Right atrium auricular region (tissue), 2 donors: ENCODE measurements around the gene HNRNPAB. TPM values are rescaled to one million over a fixed set of nuclear protein-coding genes. Genes with fewer than 3 reads are reported as not detected.

Experiments
- DNase-seq: peaks from one replicate; pipeline ENCODE4 v3.0.0-alpha.2; 2019; ENCODE audit warnings: low spot score
- H3K27ac ChIP-seq, 2 donors: fragments of 200-600 bp; sonication (generic); 1 replicate in 1 of 2; 2 replicates in 1 of 2; pipeline ENCODE4 v1.5.1; 2016 to 2019
- H3K27me3 ChIP-seq, 2 donors: fragments of 200-600 bp; sonication (generic); one replicate each; pipeline versions ENCODE4 v1.5.1 to v1.6.0; 2017 to 2019
- H3K36me3 ChIP-seq: fragments of 200-600 bp; sonication (generic); one replicate; pipeline ENCODE4 v1.5.1; 2016
- H3K4me1 ChIP-seq, 2 donors: fragments of 200-600 bp; sonication (generic); one replicate each; pipeline versions ENCODE4 v1.5.1 to v1.6.0; 2017 to 2019
- H3K4me3 ChIP-seq, 2 donors: fragments of 200-600 bp; sonication (generic); 1 replicate in 1 of 2; 2 replicates in 1 of 2; pipeline ENCODE4 v1.5.1; 2017 to 2019; ENCODE audit warnings: mild to moderate bottlenecking in 1 of 2, moderate library complexity in 1 of 2
- H3K9me3 ChIP-seq, 2 donors: fragments of 200-600 bp; sonication (generic); one replicate each; pipeline ENCODE4 v1.5.1; 2019
- total RNA-seq, 2 donors: library from RNA; depleted of rRNA; stranded (reverse); fragments of >200 nt; gene quantifications; one replicate each; pipeline ENCODE4 v1.1.0, GENCODE V29; 2016
- TF ChIP-seq, protein P1 (sequence below), 2 donors: fragments of 200-600 bp; sonication (generic); IDR thresholded peaks; one replicate each; pipeline ENCODE4 v1.5.1; 2019; ENCODE audit warnings: antibody characterized with exemption in 2 of 2

Gene HNRNPAB
- total RNA-seq, 2 donors from 2014 or later: 62.4 to 69.1 TPM

DNA sequence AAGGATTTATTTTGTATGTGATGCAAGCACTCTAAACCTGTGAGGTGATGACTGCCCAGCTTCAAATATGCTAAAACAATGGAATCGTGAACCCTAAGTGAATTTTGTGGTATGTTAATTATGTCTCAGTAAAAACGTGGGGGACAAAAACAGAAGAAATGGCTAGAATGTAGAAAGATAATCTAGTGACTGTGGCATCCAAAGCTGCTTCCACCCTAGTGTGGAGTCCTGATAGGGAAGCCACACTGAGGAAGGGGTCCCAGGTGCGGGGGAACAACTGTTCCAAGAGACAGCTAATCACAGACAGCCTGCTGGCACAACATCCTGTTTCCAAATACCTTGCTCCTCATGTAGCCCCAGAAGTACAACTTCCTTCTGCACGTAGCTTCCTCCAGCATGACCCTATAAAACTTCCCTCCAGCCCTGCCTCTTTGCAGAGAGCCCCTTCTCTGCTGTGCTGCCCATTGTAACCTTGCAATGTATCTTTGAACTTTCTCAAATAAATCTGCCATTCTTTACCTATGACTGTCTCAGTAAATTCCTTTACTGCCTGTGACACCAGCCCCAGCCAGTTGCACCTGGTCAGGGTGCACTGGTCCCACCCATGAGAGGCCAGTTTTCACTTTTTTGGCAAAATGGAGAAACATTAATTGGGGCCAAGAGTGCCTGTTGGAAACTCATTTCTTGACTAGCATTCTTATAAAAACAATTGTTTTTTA, 22.0 kb upstream of the HNRNPAB start:
- TF ChIP-seq, protein P1, sequence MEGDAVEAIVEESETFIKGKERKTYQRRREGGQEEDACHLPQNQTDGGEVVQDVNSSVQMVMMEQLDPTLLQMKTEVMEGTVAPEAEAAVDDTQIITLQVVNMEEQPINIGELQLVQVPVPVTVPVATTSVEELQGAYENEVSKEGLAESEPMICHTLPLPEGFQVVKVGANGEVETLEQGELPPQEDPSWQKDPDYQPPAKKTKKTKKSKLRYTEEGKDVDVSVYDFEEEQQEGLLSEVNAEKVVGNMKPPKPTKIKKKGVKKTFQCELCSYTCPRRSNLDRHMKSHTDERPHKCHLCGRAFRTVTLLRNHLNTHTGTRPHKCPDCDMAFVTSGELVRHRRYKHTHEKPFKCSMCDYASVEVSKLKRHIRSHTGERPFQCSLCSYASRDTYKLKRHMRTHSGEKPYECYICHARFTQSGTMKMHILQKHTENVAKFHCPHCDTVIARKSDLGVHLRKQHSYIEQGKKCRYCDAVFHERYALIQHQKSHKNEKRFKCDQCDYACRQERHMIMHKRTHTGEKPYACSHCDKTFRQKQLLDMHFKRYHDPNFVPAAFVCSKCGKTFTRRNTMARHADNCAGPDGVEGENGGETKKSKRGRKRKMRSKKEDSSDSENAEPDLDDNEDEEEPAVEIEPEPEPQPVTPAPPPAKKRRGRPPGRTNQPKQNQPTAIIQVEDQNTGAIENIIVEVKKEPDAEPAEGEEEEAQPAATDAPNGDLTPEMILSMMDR (IDR thresholded peaks at IDR 0.05): no peak
- DNase-seq: no peak
- no peak overlapping the region for H3K27ac ChIP-seq
- H3K36me3 ChIP-seq: no peaks in the 10 kb centered on the region
- H3K4me3 ChIP-seq: no peak overlapping the region
- no peaks in the 10 kb centered on the region for H3K9me3 ChIP-seq
- H3K27me3 ChIP-seq: no peaks in the 10 kb centered on the region
- H3K4me1 ChIP-seq: no peaks in the 10 kb centered on the region

DNA sequence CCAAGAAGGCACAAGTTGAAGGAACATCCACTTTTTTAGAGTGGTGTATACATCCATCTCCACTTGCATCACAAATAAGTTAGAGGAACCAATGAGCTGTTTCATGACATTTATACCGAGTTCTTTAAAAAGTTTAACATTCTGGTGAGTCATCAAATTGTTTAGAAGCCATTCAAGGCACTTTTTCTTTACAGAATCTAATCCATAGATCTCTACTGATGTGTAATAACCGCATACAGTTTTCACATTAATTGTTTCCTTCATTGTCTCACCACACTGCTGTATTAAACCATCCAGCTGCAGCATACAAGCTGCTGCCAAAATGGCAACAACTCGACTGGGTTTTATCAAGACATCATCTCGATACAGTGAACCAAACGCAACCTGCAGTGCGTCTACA, 17.9 kb upstream of the HNRNPAB start:
- H3K9me3 ChIP-seq: no peaks in the 10 kb centered on the region
- no peak overlapping the region for H3K4me3 ChIP-seq
- no peak for DNase-seq
- H3K36me3 ChIP-seq: no peaks in the 10 kb centered on the region
- H3K4me1 ChIP-seq: no peaks in the 10 kb centered on the region
- TF ChIP-seq, protein P1 (IDR thresholded peaks at IDR 0.05): no peak
- H3K27ac ChIP-seq: no peak overlapping the region
- no peaks in the 10 kb centered on the region for H3K27me3 ChIP-seq

DNA sequence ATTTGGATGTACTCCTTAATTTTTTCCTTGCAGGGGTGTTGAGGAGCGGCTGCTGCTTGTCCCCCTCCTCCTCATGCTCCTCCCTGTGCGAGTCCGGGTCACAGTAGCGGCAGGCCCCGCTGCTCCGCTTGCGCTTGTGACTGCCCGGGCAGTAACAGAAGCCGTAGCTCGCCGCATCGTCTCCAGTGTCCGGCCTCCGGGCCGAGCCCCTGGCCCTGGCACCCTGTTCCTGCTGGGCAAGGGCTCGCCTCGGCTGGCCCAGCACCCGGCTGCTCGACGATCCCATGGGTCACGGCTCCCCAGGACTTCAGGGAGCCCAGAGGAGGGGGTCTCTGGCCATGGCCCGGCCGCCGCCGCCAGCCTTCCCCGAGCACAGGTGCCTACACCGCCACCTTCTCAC, 17.3 kb upstream of the HNRNPAB start, which contains the start of gene GMCL2:
GMCL2 (minus strand) TSS at position 358 of the 400 bp plus-strand sequence; CDS start at position 286, 72 bp downstream.
- H3K36me3 ChIP-seq: no peaks in the 10 kb centered on the region

DNA sequence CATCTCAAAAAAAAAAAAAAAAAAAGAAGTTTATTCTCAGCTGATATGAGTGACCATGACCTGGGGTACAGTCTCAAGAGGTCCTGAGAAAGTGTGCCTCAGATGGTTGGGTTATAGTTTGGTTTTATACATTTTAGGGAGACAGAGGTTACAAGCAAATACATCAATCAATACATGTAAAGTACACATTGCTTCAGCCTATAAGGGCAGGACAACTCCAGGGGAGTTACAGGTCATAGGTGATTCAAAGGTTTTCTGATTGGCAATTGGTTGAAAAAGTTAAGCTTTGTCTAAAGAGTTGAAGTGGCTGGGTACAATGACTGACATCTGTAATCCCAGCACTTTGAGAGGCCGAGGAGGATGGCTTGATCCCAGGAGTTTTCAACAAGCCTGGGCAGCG, 14.9 kb upstream of the HNRNPAB start:
- Histone ChIP-seq H3K27ac (no peak overlapping the region), H3K27me3 (no peaks in the 10 kb centered on the region), H3K4me1 (no peaks in the 10 kb centered on the region), H3K9me3 (no peaks in the 10 kb centered on the region), H3K4me3 (no peak overlapping the region), H3K36me3 (no peaks in the 10 kb centered on the region)
- DNase-seq: no peak
- TF ChIP-seq, protein P1 (IDR thresholded peaks at IDR 0.05): no peak

More for the DNA sequence above, 17.3 kb upstream of the HNRNPAB start, which contains the start of gene GMCL2:
- H3K4me3 ChIP-seq: no peak within 1 kb of the TSS
- DNase-seq: no peak
- no peaks in the 10 kb centered on the region for H3K4me1 ChIP-seq
- TF ChIP-seq, protein P1 (IDR thresholded peaks at IDR 0.05): no peak
- H3K27ac ChIP-seq: no peak within 1 kb of the TSS
- H3K27me3 ChIP-seq: no peaks in the 10 kb centered on the region
- H3K9me3 ChIP-seq: no peaks in the 10 kb centered on the region

DNA sequence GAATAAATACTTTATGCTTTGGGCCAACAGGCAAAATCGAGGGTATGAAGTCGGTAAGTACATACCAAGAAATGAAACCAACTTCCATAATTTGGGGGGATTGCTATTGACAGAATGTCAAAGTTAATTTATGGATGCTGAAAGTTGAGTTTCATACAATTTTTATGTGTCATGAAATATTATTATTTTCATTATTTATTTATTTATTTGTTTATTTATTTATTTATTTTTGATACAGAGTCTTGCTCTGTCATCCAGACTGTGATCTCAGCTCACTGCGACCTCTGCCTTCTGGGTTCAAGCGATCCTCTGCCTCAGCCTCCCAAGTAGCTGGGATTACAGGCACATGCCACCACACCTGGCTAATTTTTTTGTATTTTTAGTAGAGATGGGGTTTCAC, 12.7 kb upstream of the HNRNPAB start:
- TF ChIP-seq, protein P1 (IDR thresholded peaks at IDR 0.05): no peak
- no peak overlapping the region for H3K4me3 ChIP-seq
- no peak overlapping the region for H3K27ac ChIP-seq
- H3K9me3 ChIP-seq: no peaks in the 10 kb centered on the region
- H3K36me3 ChIP-seq: no peaks in the 10 kb centered on the region
- H3K4me1 ChIP-seq: no peaks in the 10 kb centered on the region
- H3K27me3 ChIP-seq: no peaks in the 10 kb centered on the region
- DNase-seq: no peak

DNA sequence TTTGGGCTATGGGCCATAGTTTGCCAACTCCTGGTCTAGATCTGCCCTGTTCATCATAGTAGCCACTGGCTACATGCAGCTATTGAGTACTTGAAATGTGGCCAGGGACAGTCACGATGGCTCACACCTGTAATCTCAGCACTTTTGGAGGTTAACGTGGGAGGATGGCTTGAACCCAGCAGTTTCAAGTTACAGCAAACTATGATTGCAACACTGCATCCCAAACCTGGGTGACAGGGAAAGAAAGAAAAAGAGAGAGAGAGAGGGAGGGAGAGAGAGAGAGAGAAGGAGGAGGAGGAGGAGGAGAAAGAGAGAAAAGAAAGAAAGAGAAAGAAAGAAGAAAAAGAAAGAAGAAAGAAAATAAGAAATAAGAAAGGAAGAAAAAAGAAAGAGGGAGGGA, 12.1 kb upstream of the HNRNPAB start:
- no peaks in the 10 kb centered on the region for H3K4me1 ChIP-seq
- no peaks in the 10 kb centered on the region for H3K36me3 ChIP-seq
- DNase-seq: no peak
- TF ChIP-seq, protein P1 (IDR thresholded peaks at IDR 0.05): no peak
- no peaks in the 10 kb centered on the region for H3K9me3 ChIP-seq
- H3K27me3 ChIP-seq: no peaks in the 10 kb centered on the region
- no peak overlapping the region for H3K4me3 ChIP-seq
- H3K27ac ChIP-seq: no peak overlapping the region
